ENCODE measurements around the gene EEIG2.

- no peak for TF ChIP-seq POLR2A (IDR thresholded peaks at IDR 0.05; ENCODE audit: low read depth, low read length)
- TF ChIP-seq POLR2AphosphoS5 (IDR thresholded peaks at IDR 0.05; ENCODE audit: low read depth, low read length): no peak
- no peak for TF ChIP-seq TAF1 (IDR thresholded peaks at IDR 0.05; ENCODE audit: borderline replicate concordance, low read depth, low read length)
These were observed 35.6 kb downstream of the EEIG2 start for GRCh38 chr1:108595507-108595906.

Data from GM12892 (cell line).